ENCODE results near the gene POLR3B. TPM values are rescaled to one million over a fixed set of nuclear protein-coding genes. Genes with fewer than 3 reads are reported as not detected.
"Not testable (repeated sequence)": the region's sequence is repeated elsewhere in the genome, so short reads cannot be mapped to it uniquely, and the experiment has no call there.

POLR3B gene
- total RNA-seq, 4 donors from 2014 or later = 5.7 to 7.9 (median 6.4) TPM

GRCh38 chr12:106380954-106381353 lies 23.4 kb downstream of the POLR3B start:
- H3K4me3 ChIP-seq = no peak overlapping the region
- H3K27me3 ChIP-seq = no peaks in the 10 kb centered on the region
- WGBS, 2 donors (ENCODE audit: low coverage in 1 of 2) = 93% methylated on average over 1 of the region's 1 CpG
- peaks cover 0 to 72% of the 10 kb centered on the region in 2 donors for H3K36me3 ChIP-seq
- H3K27ac ChIP-seq = no peak overlapping the region
- H3K4me1 ChIP-seq = no peaks in the 10 kb centered on the region
- H3K9me3 ChIP-seq = peaks cover 0 to 8% (median 0%) of the 10 kb centered on the region in 3 donors
- TF ChIP-seq POLR2A (IDR thresholded peaks at IDR 0.05) = no peak
- no peak for TF ChIP-seq CTCF (IDR thresholded peaks at IDR 0.05)
- no peak for TF ChIP-seq POLR2AphosphoS5 (IDR thresholded peaks at IDR 0.05)
- TF ChIP-seq EP300 (IDR thresholded peaks at IDR 0.05) = no peak
- ATAC-seq = no peak

GRCh38 chr12:106381866-106382265 lies 24.3 kb downstream of the POLR3B start:
- not testable (repeated sequence) for H3K4me3 ChIP-seq, H3K27me3 ChIP-seq, H3K4me1 ChIP-seq, H3K9me3 ChIP-seq, H3K27ac ChIP-seq, ATAC-seq
- H3K36me3 ChIP-seq = peaks cover 0 to 63% of the 10 kb centered on the region in 2 donors
- 76 to 93% methylated on average over 3 of the region's 4 CpGs for WGBS, 2 donors (ENCODE audit: low coverage in 1 of 2)

- Histone ChIP-seq H3K27me3 (no peaks in the 10 kb centered on the region), H3K4me1 (no peaks in the 10 kb centered on the region), H3K27ac (no peak overlapping the region), H3K36me3 (peaks cover 0 to 26% of the 10 kb centered on the region in 2 donors), H3K9me3 (peaks cover 0 to 7% (median 0%) of the 10 kb centered on the region in 3 donors), H3K4me3 (no peak overlapping the region)
- 77 to 83% methylated on average over 4 to 5 of the region's 5 CpGs for WGBS, 2 donors (ENCODE audit: low coverage in 1 of 2)
- no peak for ATAC-seq
- TF ChIP-seq EP300 (IDR thresholded peaks at IDR 0.05) (no peak), CTCF (IDR thresholded peaks at IDR 0.05) (no peak), POLR2A (IDR thresholded peaks at IDR 0.05) (no peak), POLR2AphosphoS5 (IDR thresholded peaks at IDR 0.05) (no peak)
Measured at GRCh38 chr12:106386813-106387535, 29.4 kb downstream of the POLR3B start.

- no peaks in the 10 kb centered on the region for H3K4me1 ChIP-seq
- H3K36me3 ChIP-seq = peaks cover 0 to 26% of the 10 kb centered on the region in 2 donors
- no peaks in the 10 kb centered on the region for H3K9me3 ChIP-seq
- TF ChIP-seq CTCF (IDR thresholded peaks at IDR 0.05) (no peak), POLR2A (IDR thresholded peaks at IDR 0.05) (no peak), POLR2AphosphoS5 (IDR thresholded peaks at IDR 0.05) (no peak), EP300 (IDR thresholded peaks at IDR 0.05) (no peak)
- no peak for ATAC-seq
- H3K4me3 ChIP-seq = no peak overlapping the region
- 73% methylated on average over 1 of the region's 1 CpG; no CpG with 5 or more reads in 1 of the 2 donors for WGBS, 2 donors (ENCODE audit: low coverage in 1 of 2)
- H3K27ac ChIP-seq = no peak overlapping the region
- H3K27me3 ChIP-seq = no peaks in the 10 kb centered on the region
Measured at GRCh38 chr12:106387848-106388377, 30.4 kb downstream of the POLR3B start.

GRCh38 chr12:106389151-106389550 lies 31.6 kb downstream of the POLR3B start:
- ATAC-seq = no peak
- Histone ChIP-seq H3K9me3 (no peaks in the 10 kb centered on the region), H3K27me3 (no peaks in the 10 kb centered on the region), H3K27ac (no peak overlapping the region), H3K4me3 (no peak overlapping the region), H3K36me3 (peaks cover 0 to 29% of the 10 kb centered on the region in 2 donors), H3K4me1 (no peaks in the 10 kb centered on the region)
- 77 to 92% methylated on average over 4 of the region's 4 CpGs for WGBS, 2 donors (ENCODE audit: low coverage in 1 of 2)
- no peak for TF ChIP-seq CTCF (IDR thresholded peaks at IDR 0.05)
- no peak for TF ChIP-seq EP300 (IDR thresholded peaks at IDR 0.05)
- no peak for TF ChIP-seq POLR2A (IDR thresholded peaks at IDR 0.05)
- no peak for TF ChIP-seq POLR2AphosphoS5 (IDR thresholded peaks at IDR 0.05)
